ENCODE data around the gene TIMM21.

The TIMM21 gene

GRCh38 chr18:74131124-74131523 lies 17.2 kb upstream of the TIMM21 start:
- DNase-seq (ENCODE audit: low read depth) = no peak
- TF ChIP-seq, protein P1, sequence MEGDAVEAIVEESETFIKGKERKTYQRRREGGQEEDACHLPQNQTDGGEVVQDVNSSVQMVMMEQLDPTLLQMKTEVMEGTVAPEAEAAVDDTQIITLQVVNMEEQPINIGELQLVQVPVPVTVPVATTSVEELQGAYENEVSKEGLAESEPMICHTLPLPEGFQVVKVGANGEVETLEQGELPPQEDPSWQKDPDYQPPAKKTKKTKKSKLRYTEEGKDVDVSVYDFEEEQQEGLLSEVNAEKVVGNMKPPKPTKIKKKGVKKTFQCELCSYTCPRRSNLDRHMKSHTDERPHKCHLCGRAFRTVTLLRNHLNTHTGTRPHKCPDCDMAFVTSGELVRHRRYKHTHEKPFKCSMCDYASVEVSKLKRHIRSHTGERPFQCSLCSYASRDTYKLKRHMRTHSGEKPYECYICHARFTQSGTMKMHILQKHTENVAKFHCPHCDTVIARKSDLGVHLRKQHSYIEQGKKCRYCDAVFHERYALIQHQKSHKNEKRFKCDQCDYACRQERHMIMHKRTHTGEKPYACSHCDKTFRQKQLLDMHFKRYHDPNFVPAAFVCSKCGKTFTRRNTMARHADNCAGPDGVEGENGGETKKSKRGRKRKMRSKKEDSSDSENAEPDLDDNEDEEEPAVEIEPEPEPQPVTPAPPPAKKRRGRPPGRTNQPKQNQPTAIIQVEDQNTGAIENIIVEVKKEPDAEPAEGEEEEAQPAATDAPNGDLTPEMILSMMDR (IDR thresholded peaks at IDR 0.05; ENCODE audit: control insufficient read depth, extremely low read depth, insufficient read depth) = no peak
- no peak overlapping the region for H3K4me3 ChIP-seq (ENCODE audit: low read depth, low read length)

- TF ChIP-seq, protein P1 (IDR thresholded peaks at IDR 0.05; ENCODE audit: control insufficient read depth, extremely low read depth, insufficient read depth) = no peak
- no peak overlapping the region for H3K4me3 ChIP-seq (ENCODE audit: low read depth, low read length)
- no peak for DNase-seq (ENCODE audit: low read depth)
Measured at GRCh38 chr18:74132201-74132600, 16.1 kb upstream of the TIMM21 start.

- no peak for DNase-seq (ENCODE audit: low read depth)
- no peak overlapping the region for H3K4me3 ChIP-seq (ENCODE audit: low read depth, low read length)
- TF ChIP-seq, protein P1 (IDR thresholded peaks at IDR 0.05; ENCODE audit: control insufficient read depth, extremely low read depth, insufficient read depth) = no peak
Measured at GRCh38 chr18:74137920-74138538, 10.3 kb upstream of the TIMM21 start.

DNA sequence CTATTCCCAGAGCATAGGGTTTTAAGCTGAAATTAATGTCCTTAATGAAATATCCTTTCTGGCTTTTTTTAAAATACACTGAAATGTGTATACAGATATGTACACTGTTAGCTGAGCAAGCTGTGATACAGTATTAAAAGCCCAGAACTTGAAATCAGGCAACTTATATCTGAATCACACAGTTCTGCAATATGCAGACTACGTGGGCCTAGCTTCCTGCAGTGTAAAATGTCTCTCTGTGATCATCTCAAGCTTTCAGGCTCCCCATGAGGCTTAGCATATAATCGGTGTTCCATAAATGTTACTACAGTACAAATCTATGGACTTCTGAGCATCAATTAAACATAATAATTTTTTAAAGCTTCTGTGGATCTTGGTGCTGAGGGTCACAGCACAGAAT lies 8.9 kb upstream of the TIMM21 start:
- H3K4me3 ChIP-seq (ENCODE audit: low read depth, low read length) = no peak overlapping the region
- DNase-seq (ENCODE audit: low read depth) = no peak
- TF ChIP-seq, protein P1 (IDR thresholded peaks at IDR 0.05; ENCODE audit: control insufficient read depth, extremely low read depth, insufficient read depth) = no peak

DNA sequence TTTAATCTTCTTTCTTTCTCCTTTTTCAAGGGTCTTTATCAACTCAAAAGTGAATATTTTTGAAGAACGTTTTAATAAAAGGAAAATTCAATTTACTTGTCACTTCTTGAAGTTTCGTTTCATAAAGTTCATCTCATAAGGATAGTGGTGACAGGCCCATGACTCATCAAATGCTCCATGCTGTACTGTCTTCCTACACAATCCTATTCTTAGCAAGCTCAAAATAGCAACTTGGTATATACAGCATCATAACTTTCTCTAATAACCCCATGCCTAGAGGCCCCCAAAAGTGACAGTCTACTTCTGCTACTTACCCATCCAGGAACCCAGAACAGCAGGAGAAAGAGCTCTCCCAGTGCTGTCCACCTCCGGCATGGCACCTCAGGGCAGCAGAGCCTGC lies 8.4 kb upstream of the TIMM21 start:
- DNase-seq (ENCODE audit: low read depth) = no peak
- no peak overlapping the region for H3K4me3 ChIP-seq (ENCODE audit: low read depth, low read length)
- TF ChIP-seq, protein P1 (IDR thresholded peaks at IDR 0.05; ENCODE audit: control insufficient read depth, extremely low read depth, insufficient read depth) = no peak

GRCh38 chr18:74140582-74140981 lies 7.7 kb upstream of the TIMM21 start:
- H3K4me3 ChIP-seq (ENCODE audit: low read depth, low read length) = no peak overlapping the region
- DNase-seq (ENCODE audit: low read depth) = no peak
- TF ChIP-seq, protein P1 (IDR thresholded peaks at IDR 0.05; ENCODE audit: control insufficient read depth, extremely low read depth, insufficient read depth) = no peak

- no peak overlapping the region for H3K4me3 ChIP-seq (ENCODE audit: low read depth, low read length)
- DNase-seq (ENCODE audit: low read depth) = no peak
- TF ChIP-seq, protein P1 (IDR thresholded peaks at IDR 0.05; ENCODE audit: control insufficient read depth, extremely low read depth, insufficient read depth) = no peak
Measured at GRCh38 chr18:74141667-74142066, 6.7 kb upstream of the TIMM21 start.
